ENCODE measurements around the gene MACROH2A2. TPM values are rescaled to one million over a fixed set of nuclear protein-coding genes. Genes with fewer than 3 reads are reported as not detected.

MACROH2A2 gene
- total and polyA plus RNA-seq, 10 of the 15 experiments (the other 5 are each of a cell fraction or from before 2014, with no cell fraction given) = 0.14 to 0.24 TPM; not detected in 8

GRCh38 chr10:70131560-70131937, 78.9 kb downstream of the MACROH2A2 start:
- WGBS (ENCODE audit: insufficient coverage, insufficient replicate concordance, low lambda C conversion rate, missing lambda C conversion rate) = 94% methylated on average over 4 of the region's 4 CpGs
- Histone ChIP-seq H3K9ac (ENCODE audit: control insufficient read depth, insufficient read depth, low read length) (peak overlapping the region; percentile 96), H3K27ac (ENCODE audit: control insufficient read depth, insufficient read depth) (peak overlapping the region; percentile 89; the same call in 1 of the 2 replicates), H3K4me1 (ENCODE audit: control insufficient read depth, insufficient read depth, low read length) (peaks cover 13% of the 10 kb centered on the region), H3K36me3 (ENCODE audit: control insufficient read depth in 2 of 2, insufficient read depth in 2 of 2, low read length in 1 of 2) (no peaks in the 10 kb centered on the region; a peak in 1 of 4 replicates), H2AFZ (ENCODE audit: control insufficient read depth, low read depth, low read length) (no peak overlapping the region), H3K4me3 (peak overlapping the region; percentile 83), H3K79me2 (ENCODE audit: control insufficient read depth, insufficient read depth, low read length) (peaks cover 29% of the 10 kb centered on the region), H3K4me2 (ENCODE audit: control insufficient read depth, insufficient read depth) (peak overlapping the region; percentile 97), H4K20me1 (ENCODE audit: control insufficient read depth, insufficient read depth) (no peaks in the 10 kb centered on the region), H3K27me3 (replicated peaks in 1 of 2; ENCODE audit: control insufficient read depth in 2 of 2, insufficient read depth in 2 of 2, low read length in 1 of 2) (no peaks in the 10 kb centered on the region), H3K9me3 (replicated peaks; ENCODE audit: control insufficient read depth, insufficient read depth, low read length) (no peaks in the 10 kb centered on the region)
- no peak for DNase-seq (ENCODE audit: low read depth, low spot score)
- ChIA-PET RAD21 (ENCODE audit: unreplicated experiment) (no interaction called here), POLR2A (no interaction called here), CTCF (interaction anchor here (0.9 to 4.0 kb wide), 3 partner anchors 14 to 22 kb away, joined by 3 to 42 read pairs (median 4); partner anchors contain the start of gene TYSND1), SMC1A (ENCODE audit: uncharacterized antibody, unreplicated experiment) (interaction anchor here (1.4 to 2.5 kb wide), 2 partner anchors 13 to 15 kb away, joined by 5 to 11 read pairs; no protein-coding TSS in a partner anchor)
- intact Hi-C loops (cut with micrococcal nuclease; ENCODE audit: unreplicated experiment) (no loop called here), in situ Hi-C loops (cut with MboI) (no loop called here)
- BruUV-seq (replicated peaks) = no TSS peak
- ATAC-seq = peak; percentile 13
- FAIRE-seq = no peak
- TF ChIP-seq FOXK2 (IDR thresholded peaks at IDR 0.05) (no peak), RAD21 (IDR thresholded peaks at IDR 0.05; ENCODE audit: insufficient read depth, low read depth, low read length) (no peak), TAF1 (IDR thresholded peaks at IDR 0.05; ENCODE audit: borderline replicate concordance, low read depth, low read length) (no peak), RELB (IDR thresholded peaks at IDR 0.05; ENCODE audit: low read depth) (no peak), CTCF (IDR thresholded peaks at IDR 0.05 in 2 of 3, conservative IDR thresholded peaks at IDR 0.05 in 1 of 3; ENCODE audit: control insufficient read depth in 2 of 3, extremely low read depth in 1 of 3, insufficient read depth in 1 of 3, low read depth in 3 of 3, low read length in 3 of 3) (no peak), CBX5 (IDR thresholded peaks at IDR 0.05; ENCODE audit: low read depth) (no peak), SMARCA5 (IDR thresholded peaks at IDR 0.05) (no peak), RAD51 (IDR thresholded peaks at IDR 0.05) (no peak), E4F1 (IDR thresholded peaks at IDR 0.05; ENCODE audit: borderline replicate concordance, partially characterized antibody) (no peak), TCF7 (IDR thresholded peaks at IDR 0.05; ENCODE audit: borderline replicate concordance) (no peak), KAT2A (conservative IDR thresholded peaks at IDR 0.05; ENCODE audit: control insufficient read depth, low read depth, low read length) (no peak)
- TF ChIP-seq, protein P1, sequence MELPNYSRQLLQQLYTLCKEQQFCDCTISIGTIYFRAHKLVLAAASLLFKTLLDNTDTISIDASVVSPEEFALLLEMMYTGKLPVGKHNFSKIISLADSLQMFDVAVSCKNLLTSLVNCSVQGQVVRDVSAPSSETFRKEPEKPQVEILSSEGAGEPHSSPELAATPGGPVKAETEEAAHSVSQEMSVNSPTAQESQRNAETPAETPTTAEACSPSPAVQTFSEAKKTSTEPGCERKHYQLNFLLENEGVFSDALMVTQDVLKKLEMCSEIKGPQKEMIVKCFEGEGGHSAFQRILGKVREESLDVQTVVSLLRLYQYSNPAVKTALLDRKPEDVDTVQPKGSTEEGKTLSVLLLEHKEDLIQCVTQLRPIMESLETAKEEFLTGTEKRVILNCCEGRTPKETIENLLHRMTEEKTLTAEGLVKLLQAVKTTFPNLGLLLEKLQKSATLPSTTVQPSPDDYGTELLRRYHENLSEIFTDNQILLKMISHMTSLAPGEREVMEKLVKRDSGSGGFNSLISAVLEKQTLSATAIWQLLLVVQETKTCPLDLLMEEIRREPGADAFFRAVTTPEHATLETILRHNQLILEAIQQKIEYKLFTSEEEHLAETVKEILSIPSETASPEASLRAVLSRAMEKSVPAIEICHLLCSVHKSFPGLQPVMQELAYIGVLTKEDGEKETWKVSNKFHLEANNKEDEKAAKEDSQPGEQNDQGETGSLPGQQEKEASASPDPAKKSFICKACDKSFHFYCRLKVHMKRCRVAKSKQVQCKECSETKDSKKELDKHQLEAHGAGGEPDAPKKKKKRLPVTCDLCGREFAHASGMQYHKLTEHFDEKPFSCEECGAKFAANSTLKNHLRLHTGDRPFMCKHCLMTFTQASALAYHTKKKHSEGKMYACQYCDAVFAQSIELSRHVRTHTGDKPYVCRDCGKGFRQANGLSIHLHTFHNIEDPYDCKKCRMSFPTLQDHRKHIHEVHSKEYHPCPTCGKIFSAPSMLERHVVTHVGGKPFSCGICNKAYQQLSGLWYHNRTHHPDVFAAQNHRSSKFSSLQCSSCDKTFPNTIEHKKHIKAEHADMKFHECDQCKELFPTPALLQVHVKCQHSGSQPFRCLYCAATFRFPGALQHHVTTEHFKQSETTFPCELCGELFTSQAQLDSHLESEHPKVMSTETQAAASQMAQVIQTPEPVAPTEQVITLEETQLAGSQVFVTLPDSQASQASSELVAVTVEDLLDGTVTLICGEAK (IDR thresholded peaks at IDR 0.05; ENCODE audit: borderline replicate concordance) = no peak

Data from GM12878 (cell line).